ENCODE measurements around the gene TTLL9.

Gene TTLL9

GRCh38 chr20:31930779-31931178 is 60.3 kb downstream of the TTLL9 start:
- in situ Hi-C loops (cut with HindIII; ENCODE audit: low sequenced_read_pairs), result no loop called here
- TF ChIP-seq, protein P1, sequence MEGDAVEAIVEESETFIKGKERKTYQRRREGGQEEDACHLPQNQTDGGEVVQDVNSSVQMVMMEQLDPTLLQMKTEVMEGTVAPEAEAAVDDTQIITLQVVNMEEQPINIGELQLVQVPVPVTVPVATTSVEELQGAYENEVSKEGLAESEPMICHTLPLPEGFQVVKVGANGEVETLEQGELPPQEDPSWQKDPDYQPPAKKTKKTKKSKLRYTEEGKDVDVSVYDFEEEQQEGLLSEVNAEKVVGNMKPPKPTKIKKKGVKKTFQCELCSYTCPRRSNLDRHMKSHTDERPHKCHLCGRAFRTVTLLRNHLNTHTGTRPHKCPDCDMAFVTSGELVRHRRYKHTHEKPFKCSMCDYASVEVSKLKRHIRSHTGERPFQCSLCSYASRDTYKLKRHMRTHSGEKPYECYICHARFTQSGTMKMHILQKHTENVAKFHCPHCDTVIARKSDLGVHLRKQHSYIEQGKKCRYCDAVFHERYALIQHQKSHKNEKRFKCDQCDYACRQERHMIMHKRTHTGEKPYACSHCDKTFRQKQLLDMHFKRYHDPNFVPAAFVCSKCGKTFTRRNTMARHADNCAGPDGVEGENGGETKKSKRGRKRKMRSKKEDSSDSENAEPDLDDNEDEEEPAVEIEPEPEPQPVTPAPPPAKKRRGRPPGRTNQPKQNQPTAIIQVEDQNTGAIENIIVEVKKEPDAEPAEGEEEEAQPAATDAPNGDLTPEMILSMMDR (IDR thresholded peaks at IDR 0.05; ENCODE audit: low read depth, low read length), result no peak
- no peak overlapping the region for H3K4me3 ChIP-seq (ENCODE audit: low read depth, low read length)

DNA sequence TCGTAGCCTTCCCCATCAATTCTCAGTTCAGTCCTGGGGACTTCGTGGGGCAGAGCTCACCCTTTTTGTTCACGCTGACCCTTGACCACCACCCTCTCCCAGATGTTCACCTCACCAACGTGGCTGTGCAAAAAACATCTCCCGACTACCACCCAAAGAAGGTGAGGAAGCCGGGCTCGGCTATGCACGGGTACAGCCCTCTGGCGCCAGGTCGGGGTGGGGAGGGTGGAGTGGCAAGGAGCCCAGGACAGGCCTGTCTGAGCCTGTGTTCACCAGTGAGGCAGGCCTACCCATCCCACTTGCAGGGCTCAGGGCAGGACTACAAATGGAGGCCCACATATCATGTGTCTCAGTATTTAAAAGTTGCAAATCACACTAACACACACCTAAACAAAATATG is 63.3 kb downstream of the TTLL9 start:
- TF ChIP-seq, protein P1 (IDR thresholded peaks at IDR 0.05; ENCODE audit: low read depth, low read length), result no peak
- H3K4me3 ChIP-seq (ENCODE audit: low read depth, low read length), result no peak overlapping the region
- no peak for DNase-seq (ENCODE audit: low read depth, low spot score)
- in situ Hi-C loops (cut with HindIII; ENCODE audit: low sequenced_read_pairs), result no loop called here

More at GRCh38 chr20:31930779-31931178, 60.3 kb downstream of the TTLL9 start:
- no peak for DNase-seq (ENCODE audit: low read depth, low spot score)

- H3K4me3 ChIP-seq (ENCODE audit: low read depth, low read length), result no peak overlapping the region
- TF ChIP-seq, protein P1 (IDR thresholded peaks at IDR 0.05; ENCODE audit: low read depth, low read length), result no peak
- DNase-seq (ENCODE audit: low read depth, low spot score), result no peak
- in situ Hi-C loops (cut with HindIII; ENCODE audit: low sequenced_read_pairs), result no loop called here
These were observed 64.1 kb downstream of the TTLL9 start for GRCh38 chr20:31934491-31934890.

DNA sequence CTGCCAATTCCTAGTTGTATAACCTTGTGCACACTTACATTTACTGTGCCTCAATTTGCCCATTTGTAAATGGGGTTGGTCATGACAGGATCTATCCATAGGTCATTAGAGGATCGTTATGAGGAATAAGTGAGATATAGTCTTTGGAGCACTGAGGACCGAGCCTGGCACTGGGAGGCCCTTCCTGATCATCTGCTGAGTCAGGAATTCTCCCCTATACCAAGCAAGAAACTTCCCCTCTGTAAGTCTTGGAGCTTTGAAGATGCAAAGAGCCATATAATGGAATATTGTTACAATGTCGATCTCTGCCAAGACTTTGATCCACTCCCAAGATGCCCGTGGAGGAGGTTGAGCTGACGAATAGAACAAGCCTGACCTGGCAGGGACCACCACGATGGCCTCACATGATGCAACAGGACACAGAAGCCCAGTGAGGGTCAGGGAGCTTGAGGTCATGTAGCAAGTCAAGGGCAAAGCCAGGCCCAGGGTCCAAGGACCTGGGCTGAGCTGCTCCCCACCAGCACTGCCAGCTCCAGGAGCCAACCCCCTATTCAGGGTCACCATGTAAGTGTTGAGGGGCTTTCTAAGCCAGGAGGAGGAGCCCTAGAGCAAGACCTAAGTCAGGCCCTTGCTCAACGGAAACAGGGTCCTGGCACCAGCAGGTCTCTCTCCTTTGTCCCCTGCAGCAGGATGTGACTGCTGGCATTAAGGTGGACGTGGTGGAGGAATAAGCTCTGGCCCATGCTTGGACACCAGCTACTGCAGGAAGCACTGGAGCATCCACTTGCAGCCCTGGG is 64.7 kb downstream of the TTLL9 start:
- in situ Hi-C loops (cut with HindIII; ENCODE audit: low sequenced_read_pairs), result no loop called here
- no peak overlapping the region for H3K4me3 ChIP-seq (ENCODE audit: low read depth, low read length)
- DNase-seq (ENCODE audit: low read depth, low spot score), result no peak
- TF ChIP-seq, protein P1 (IDR thresholded peaks at IDR 0.05; ENCODE audit: low read depth, low read length), result peak; percentile 2

- H3K4me3 ChIP-seq (ENCODE audit: low read depth, low read length), result no peak overlapping the region
- in situ Hi-C loops (cut with HindIII; ENCODE audit: low sequenced_read_pairs), result no loop called here
- DNase-seq (ENCODE audit: low read depth, low spot score), result no peak
- TF ChIP-seq, protein P1 (IDR thresholded peaks at IDR 0.05; ENCODE audit: low read depth, low read length), result no peak
These were observed 66.0 kb downstream of the TTLL9 start for GRCh38 chr20:31936420-31936819.

DNA sequence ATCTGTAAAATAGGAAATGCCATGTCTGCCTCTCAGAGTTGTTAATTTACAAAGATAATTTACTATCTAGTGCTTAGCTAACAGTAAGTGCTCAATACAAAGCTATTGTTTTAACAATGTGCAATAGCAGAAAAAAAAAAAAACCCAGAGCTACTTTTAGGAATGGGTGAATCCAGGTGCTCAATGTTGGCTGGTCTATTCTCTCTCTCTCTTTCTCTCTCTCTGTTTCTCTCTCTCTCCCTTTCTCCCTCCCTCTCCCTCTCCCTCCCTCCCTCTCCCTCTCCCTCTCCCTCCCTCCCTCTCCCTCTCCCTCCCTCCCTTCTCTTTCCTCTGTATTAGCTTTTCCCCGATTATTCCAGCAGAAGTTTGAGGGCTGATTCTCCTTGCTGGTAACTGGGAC is 67.4 kb downstream of the TTLL9 start:
- no peak for DNase-seq (ENCODE audit: low read depth, low spot score)
- TF ChIP-seq, protein P1 (IDR thresholded peaks at IDR 0.05; ENCODE audit: low read depth, low read length), result no peak
- no peak overlapping the region for H3K4me3 ChIP-seq (ENCODE audit: low read depth, low read length)
- in situ Hi-C loops (cut with HindIII; ENCODE audit: low sequenced_read_pairs), result no loop called here

Measured in astrocyte of the spinal cord (primary cell).